Pons (tissue), 1 donor: ENCODE measurements around the gene FASTK.

ENCODE experiments used
- DNase-seq: peaks from one replicate; pipeline ENCODE4 v3.0.0-alpha.2; 2016; ENCODE audit warnings: low spot score

FASTK gene

DNA sequence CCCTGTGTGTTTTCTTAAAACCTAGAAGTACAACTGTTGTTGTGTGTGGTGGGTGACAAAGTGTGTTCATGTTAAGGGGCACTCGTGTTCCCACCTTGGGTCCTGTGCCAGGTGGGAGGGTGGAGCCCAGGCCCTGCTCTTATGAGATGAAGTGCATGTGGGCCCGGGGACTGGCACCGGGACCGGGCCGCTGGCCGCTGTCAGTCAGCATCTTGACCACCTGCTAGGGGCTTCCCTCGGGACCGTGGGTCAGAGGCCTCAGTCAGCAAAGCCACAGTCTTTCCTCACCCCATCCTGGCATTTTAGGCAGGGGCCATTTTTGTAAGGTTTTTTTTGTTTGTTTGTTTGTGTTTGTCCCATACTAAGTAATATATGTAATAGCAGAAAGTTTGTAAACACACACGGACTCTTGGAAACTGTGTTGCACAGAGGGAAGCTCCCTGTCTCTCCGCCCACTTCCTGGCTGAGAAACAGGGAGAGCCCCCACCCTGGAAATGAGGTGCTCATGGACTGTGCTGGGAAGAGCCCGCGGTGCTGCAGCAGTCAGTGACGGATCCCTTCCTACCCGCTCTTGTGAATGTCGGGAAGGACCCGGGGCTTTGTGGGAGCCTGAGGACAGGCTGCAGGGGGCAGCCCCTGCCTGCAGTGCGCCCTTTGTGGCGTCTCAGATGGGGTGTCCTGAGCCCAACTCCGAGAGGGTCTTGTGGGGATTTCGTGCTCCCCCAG is 19.0 kb upstream of the FASTK start:
- no peak for DNase-seq

DNA sequence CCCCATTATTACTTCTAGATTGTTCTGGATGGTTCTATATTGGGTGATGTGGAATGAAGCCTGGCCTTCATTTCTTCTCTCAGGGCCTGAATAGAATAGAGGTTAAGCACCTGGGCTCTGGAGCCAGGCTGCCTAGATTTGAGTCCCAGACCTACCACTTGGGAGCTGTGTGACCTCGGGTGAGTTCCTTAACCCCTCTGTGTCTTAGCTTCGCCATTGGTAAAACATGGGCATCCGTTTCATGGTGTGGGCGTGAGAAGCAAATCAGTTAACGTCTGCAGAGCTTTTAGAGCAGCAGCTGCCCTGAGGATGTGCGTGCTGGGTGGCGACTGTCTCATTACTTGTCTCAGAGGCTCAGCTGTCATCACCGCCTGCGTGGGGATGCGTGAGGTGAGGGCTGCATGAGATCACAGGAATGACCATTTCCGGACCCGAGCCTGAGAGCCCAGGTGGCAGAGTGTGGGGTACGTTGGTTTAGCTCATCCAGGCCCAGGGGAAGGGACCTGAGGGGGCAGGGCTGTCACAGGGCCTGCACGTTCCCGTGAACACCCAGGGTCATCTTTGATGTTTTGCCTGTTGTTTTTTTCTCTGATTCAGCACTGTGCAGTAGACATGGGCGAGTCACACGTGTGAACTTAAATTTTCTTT is 15.3 kb upstream of the FASTK start:
- no peak for DNase-seq

DNA sequence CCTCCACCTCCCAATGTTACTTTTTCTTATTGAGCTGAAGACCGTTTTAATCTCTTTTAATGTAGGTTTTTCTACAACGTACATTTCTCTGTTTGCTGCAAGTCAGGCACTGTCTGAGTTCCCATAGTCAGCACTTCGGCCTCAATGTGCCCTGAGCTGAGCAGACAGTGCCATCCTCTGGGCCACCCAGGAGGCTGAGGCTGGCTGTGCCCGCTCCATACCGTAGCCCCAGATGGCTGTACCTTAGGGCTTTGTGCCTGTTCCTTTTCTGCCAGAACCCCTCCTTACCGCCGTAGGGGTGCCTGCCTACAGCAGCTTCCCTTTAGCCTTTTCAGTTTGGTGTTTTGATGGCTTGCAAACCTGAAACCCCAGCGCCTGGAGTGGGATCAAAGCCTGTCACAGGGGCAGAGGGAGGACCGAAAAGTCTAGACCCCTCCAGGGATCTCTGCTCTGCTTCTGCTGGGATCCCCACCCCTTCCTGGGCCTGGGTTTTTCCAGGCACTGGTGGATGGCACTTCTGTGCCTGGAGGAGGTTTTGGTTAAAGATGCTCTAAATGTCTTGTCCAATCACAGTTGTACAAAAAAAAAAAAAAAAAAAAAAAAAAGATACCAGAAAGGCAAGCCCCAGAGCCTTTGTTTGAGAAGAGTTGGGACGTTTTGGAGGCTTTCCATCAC is 14.7 kb upstream of the FASTK start:
- DNase-seq = no peak

DNA sequence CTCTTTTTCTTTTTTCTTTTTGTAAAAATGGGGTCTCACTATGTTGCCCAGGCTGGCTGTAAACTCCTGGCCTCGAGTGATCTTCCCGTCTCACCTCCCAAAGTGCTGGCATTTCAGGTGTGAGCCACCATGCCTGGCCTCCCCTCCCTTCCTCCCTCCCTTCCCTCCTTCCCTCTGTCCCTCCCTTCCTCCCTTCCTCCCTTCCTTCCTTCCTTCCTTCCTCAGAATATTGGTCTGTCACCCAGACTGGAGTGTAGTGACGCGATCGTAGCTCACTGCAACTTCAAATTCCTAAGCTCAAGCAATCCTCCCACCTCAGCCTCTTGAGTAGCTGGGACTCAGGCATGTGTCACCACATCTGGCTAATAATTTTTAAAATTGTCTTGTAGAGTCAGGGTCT is 14.1 kb upstream of the FASTK start:
- DNase-seq = no peak

DNA sequence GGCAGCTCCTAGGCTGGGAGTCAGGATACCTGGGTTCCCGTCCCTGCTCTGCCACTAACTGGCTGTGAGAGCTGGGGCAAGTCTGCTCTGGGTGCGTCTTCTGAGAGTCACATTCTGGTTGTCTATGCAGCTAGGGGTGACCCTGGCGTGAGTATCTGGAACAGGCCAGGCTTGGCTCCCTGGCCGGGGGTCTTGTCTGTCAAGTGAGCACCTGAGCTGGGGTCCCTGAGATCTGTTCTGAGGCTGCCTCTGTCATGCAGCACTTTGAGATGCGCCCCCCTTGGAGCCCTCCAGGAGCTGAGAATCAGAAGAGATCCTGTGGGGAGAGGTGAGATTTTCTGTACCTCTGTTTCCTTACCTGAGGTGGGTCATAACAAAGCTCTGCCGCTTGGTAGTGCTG is 13.1 kb upstream of the FASTK start:
- DNase-seq = no peak

DNA sequence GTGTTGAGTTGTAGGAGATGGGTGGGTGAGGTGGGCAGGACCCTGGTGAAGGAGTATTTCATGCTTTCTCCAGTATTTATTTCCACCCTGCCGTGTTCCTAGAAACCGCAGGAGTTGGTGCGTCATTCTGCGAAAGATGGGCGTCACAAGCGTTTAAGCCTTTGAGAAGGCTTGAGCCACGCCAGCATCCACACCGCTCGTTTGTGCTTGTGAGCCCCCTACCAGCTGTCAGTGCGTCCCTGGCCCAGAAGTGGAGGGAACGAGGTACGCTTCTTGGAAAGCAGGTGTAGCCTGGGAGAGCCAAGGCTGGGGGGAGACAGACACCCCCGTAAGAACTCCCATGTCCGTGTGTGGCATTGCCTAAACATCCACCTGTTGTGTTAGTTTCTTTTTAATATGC is 11.4 kb upstream of the FASTK start:
- DNase-seq = no peak

DNA sequence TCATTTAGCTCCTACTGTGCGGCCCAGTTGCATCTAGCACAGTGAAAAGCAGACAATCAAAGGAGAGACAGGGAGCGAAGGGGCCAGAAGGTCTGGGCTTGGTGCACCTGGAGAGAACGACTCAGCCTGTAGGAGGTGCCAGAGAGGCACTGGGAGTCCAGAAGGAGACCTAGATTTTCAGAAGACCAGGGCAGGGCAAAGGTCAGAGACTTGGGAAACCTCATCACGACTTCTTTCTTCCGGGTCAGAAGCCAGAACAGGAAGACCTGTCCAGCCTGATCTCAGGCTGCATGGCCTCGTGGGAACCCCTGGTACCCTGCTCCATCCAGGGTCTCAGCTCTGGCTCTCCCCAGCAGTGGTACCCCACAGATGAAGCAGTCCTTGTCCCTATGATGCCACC is 10.8 kb upstream of the FASTK start:
- no peak for DNase-seq

DNA sequence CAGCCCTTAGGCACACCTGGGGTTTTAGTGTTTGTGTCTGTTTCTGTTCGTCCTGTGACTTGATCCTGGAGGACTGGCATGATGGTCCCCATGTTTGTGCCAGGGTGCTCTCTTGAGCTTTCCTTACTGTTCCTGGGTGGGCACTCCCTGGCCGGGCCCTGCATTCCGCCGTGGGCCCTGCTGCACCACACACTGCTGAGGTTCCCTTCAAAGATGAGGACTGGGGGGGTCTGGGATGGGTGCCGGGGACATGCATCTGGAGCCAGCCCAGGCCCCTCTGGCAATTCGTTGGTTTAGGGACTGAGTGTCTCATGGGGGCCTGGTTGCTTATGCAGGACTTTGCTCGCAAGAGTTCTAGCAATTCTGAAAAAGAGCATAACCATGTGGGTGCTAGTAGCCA is 10.4 kb upstream of the FASTK start:
- no peak for DNase-seq

DNA sequence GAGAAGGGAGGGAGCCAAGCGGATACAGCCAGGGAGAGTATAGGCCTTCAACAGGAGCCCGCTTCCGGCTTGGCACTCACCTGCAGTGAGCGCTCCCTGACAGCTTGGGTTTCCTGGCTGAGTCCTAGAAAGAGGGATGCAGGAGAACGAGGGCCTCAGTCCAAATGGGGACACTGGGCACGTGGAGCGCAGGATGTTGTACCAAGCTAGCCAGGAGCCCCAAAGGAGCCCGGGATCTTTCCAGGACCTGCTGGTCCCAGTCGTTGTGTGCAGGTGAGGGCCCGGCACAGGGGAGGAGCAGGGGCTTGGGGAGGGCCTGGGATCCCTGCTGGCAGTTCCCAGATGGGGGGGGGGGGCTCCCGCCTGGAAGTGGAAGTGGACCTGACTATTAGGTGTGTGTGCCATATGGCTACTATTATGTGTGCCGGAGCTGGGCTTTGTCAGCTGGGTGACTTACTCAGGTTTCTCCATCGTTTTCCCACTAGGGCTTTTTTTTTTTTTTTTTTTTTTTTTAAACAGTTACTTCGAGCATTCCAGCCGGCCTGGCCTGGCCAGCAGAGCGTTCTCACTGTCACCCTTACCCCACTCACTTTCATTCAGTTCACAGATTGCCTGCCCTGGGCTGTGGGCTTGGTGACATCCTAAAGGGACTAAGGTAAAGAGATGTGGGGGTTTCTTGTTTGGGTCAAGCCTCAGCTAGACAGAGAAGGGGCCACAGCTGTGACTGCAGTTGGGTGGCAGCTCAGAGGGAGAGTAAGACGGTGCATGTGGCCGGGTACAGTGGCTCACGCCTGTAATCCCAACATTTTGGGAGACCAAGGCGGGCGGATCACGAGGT is 9.5 kb upstream of the FASTK start:
- no peak for DNase-seq

DNA sequence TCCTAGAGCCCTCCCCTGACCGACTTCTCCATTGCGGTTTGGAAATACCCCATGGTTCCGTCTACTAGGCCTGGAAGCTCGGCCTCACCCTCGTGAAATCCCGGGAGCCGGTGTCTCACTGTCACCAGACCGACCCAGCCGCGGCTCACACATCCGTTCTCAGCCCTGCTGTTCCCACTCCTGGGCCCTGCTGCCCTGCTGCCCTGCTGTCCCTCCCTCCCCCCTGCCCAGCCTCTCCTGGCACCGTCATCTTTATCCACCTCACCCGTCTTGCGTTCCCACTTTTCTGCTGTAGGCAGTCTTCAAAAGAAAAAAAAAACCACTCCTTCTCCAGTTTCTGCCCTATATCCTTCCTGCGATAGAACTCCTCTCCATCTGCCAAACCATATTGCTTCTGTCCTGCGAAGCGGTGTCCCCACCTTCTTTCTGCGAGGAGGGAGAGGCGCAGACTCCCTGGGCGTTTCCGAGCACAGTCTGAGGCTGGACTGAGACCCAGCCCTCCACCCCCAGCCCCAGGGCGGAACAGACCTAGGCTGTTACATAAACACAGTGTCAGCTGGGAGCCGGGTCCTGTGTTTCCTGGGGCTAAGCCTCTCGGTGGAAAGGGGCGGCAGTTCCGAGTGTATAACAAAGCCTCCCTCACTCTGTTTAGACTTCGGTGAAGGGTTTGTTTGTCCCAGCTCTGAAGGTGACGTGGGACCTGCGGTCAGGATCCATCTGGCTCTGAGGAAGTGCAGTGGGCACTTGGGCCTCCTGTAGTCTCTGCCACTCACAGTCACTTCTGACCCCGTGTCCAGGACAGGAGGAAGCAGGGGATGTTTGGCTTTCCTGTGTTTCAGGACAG is 8.5 kb upstream of the FASTK start:
- DNase-seq = peak; percentile 53

DNA sequence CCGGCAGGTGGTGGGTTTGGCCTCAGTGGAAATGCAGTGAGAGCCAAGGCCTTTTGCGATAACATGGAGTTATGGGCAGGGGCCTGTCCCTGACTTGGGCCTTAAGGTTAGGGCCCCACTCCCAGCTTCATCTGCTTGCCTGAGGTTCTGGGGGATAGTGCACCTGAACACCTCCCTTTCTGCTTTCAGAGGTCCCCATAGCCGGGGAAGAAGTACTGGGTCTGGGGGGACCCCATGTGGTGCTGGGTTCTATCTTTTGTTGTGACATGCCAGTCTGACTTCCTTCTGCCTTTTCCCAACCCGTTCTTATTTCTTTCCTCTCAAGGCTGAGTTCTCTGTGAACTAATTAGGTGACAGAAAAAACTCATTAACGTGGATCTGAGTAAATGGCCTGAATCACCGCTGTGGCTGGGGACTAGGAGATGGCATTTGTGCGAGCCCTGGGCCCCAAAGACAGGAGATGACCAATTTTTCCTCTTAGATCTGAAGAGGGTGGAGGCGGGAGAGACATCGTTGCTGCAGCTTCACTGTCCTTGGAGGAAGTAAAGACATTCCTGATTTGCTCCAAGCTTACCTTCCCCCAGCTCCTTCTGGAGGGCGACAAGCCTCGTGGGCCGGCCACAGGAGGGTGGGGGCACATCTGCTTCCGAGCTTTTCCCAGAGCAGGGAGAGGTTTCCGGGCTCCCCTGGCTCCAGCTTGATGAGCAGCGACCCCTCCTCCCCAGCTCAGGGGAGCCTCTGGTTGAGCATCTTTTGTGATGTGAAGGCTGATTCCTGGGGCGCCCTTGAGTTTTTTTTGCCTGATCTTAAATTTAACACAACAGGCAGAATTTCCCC is 7.6 kb upstream of the FASTK start:
- DNase-seq = no peak

DNA sequence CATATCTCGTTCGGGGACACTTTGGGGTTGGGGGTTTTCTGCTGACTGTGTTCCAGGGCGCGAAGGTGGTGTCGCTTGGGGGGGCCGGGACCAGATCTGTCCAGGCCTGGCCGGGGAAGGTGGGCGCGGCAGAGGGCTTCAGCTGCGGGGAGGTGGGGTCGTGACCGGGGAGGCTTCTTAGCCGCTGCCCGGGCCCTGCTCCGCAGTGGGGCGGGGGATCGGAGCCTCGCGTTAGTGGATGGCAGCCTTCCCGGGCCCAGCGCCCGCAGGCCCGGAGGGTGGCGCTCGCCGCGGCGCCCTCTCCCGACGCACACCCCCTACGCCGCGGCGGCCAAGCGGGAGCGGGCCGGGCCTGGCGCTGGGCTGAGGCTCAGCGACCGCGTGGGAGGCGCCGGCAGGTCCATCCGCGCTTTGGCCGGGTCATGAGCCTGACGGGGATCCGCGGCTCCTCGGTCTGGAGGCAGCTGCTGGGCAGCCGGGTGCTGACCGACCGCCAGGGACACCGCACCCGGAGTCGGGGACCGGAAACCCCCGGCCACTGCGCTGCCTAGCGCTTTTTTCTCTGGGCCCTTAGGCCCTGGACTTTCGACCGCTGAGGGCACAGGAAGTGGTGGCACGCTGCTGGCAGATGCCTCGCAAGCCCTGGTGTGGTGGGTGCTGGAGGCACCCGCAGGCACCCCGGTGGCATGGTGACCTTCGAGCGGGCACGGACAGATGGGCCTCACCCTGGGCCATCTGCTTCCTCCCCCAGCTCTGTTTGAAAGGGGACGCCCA is 6.8 kb upstream of the FASTK start:
- DNase-seq = peak; percentile 52

DNA sequence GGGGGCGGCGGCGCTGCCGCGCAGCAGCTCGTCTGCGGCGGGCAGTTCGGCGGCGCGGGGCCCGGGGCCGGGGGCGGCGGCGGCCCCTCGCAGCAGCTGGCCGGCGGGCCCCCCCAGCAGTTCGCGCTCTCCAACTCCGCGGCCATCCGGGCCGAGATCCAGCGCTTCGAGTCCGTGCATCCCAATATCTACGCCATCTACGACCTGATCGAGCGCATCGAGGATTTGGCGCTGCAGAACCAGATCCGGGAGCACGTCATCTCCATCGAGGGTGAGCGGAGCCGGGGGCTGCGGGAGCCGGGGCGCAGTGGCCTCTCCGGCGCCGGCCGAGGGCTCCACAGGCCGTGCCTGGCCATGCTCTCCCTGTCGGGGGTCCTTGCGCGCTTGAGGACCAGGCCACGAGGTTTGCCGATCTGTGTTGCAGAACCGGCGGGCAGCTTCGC is 6.2 kb upstream of the FASTK start:
- DNase-seq = no peak

DNA sequence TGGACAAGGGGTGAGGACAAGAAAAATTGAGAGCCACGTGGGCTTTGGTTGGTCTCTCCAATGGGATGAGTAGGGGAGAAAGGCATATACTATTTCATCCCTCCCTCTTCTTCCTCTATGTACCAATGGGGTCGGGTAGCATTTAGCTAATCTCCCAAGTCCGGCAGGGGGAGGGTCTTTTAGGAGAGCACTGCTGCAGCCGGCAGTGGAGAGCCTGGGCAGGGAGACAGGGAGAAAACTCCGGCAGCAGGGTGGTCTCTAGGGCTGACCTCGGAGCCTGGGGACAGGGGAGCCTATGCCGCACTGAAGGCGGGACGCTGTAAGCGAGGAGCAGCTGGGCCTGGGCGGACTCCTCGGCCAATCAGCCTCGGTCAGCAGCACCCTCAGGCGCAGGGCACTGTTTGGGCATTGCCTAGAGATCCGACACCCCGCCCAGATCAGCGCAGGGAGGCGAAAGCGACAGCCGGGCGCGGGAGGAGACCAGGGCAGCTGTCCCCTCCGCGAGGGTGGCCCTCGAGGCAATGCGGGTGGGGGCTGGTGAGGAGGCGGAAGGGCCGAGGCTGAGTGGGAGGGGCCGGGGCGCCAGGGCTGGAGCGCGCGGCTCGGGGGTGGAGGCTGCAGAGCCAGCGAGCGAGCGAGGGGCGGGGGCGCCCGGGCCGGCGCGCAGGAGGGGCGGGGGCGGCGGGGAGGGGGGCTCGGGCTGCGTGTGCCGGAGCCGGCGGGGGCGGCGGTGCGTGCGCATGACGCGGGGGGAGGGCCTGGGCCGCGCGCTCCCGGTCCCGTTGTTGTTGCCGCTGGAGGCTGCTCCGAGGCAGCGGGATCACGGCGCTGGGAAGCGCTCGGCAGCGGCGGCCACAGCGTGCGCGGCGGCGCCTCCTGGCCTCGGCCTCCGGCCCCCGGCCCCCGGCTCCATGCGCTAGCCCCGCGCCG is 5.3 kb upstream of the FASTK start, which contains the start of gene AGAP3:
Gene AGAP3, plus strand, starts transcription at position 785 of the 930 bp plus-strand sequence. CDS start 267 bp downstream, outside the sequence.
- peak; percentile 78 for DNase-seq

DNA sequence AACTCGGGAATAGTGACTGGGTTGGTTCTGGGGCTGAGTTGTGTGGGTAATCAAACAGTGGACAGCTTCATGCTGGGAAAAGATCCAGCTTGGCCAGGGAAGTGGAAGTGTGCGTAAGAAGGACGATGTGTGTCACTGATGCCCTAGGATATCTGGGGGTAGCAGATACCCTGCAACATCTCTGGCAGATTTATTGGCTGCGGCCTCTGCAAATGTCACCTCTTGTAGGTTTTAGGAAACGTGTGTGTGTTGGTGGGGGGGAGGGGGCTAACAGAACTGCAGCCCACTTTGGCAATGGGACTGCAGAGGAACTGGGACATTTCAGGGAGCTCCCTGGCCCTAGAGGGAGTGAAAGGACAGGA is 4.7 kb upstream of the FASTK start:
- peak; percentile 19 for DNase-seq

DNA sequence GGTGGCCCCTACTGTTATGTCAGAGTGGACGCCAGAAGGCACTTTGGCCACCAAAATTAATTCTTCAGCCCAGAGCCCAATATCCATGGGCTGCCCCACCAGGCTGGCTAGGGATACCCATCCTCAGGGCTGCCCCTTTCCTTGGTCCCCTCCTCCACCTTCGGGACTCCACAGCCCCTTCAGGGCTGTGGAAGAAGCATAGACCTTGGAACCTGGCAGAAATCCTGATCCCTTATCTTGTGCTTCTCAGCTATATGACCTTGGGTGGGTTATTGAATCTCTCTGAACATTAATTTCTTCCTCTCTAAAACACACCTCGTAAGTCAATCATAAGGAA is 3.2 kb upstream of the FASTK start:
- DNase-seq = no peak

DNA sequence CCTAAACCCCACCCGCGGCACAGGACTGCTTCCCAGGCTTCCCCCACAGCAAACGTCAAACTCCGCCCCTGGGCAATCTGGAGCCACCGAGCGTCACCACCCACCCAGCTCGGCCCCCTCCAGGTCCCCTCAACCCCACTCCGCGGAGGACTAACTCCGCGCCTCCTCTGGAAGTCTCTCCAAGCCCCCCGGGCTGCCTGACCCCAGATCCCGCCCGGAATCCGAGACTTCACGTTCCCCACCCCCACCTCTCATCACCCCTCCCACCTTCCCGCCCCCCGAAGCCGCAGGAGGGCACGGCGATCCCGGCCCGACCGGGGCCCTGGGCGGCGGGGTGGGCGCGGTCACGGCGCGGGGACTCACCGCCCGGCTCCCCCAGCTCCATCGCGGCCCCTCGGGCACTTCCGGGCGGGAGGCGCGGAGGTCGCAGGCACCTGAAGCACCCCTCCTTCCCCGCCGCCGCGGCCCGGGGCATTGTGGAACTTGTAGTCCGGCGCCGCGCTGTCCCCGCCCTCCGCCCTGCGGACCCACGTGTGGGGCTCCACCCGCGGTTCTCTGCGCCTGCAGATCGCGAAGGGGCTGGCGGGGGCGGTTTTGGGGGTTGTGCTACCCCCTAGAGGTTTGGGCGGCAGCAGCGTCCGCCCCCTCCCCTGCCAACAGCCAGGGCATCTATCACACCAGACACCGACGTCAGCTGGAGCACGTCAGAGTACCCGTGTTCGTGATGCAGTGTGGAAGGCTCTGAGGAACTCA is 2.6 kb upstream of the FASTK start, which contains the start of gene TMUB1:
Gene TMUB1, minus strand, starts transcription at position 423 of the 753 bp plus-strand sequence. CDS start 930 bp downstream, outside the sequence.
- peak; percentile 53 for DNase-seq
